Measurements from ENCODE around the gene RC3H1. TPM values are rescaled to one million over a fixed set of nuclear protein-coding genes. Genes with fewer than 3 reads are reported as not detected.

Gene RC3H1
- total and polyA plus RNA-seq, 2 of the 13 experiments (the other 11 are each of a cell fraction or from before 2014, with no cell fraction given), result 11.2 to 19.6 TPM

DNA sequence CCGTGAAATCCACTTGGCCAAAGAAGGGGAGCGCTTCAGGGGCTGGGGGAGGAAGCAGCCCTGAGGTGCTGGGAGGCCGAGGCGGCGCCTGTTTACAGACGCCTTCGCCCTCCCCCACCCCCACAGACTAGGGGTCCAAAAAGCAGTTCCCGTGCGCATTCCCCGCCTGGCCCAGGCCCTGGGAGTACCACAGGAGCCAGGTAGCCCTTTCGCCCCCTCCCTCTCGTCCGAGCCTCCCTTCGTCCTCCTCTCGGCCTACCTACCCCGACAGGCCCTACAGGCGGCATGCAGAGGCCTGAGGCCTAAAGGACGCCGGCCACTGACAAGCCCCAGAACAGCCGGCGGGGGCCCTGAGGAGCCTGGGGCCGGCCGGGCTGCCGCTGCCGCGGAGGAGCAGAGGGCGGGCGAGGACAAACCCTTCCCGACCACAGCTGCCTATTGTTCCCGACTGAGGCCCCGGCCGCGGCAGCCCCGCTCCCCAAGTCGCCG lies 522 bp downstream of the RC3H1 start (continued):
- TF ChIP-seq, protein P1, sequence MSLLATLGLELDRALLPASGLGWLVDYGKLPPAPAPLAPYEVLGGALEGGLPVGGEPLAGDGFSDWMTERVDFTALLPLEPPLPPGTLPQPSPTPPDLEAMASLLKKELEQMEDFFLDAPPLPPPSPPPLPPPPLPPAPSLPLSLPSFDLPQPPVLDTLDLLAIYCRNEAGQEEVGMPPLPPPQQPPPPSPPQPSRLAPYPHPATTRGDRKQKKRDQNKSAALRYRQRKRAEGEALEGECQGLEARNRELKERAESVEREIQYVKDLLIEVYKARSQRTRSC (CRISPR knock-in tag; IDR thresholded peaks at IDR 0.05; ENCODE audit: low read depth), result no peak
- no peak for TF ChIP-seq STAG1 (CRISPR knock-in tag; IDR thresholded peaks at IDR 0.05)
- TF ChIP-seq, protein P2, sequence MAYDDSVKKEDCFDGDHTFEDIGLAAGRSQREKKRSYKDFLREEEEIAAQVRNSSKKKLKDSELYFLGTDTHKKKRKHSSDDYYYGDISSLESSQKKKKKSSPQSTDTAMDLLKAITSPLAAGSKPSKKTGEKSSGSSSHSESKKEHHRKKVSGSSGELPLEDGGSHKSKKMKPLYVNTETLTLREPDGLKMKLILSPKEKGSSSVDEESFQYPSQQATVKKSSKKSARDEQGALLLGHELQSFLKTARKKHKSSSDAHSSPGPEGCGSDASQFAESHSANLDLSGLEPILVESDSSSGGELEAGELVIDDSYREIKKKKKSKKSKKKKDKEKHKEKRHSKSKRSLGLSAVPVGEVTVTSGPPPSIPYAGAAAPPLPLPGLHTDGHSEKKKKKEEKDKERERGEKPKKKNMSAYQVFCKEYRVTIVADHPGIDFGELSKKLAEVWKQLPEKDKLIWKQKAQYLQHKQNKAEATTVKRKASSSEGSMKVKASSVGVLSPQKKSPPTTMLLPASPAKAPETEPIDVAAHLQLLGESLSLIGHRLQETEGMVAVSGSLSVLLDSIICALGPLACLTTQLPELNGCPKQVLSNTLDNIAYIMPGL (CRISPR knock-in tag; IDR thresholded peaks at IDR 0.05; ENCODE audit: borderline replicate concordance in 1 of 2, low read depth in 1 of 2), result peak in 1 of 2 experiments; percentile 83; a peak in 2 of 4 replicates
- TF ChIP-seq ZNF207 (IDR thresholded peaks at IDR 0.05; ENCODE audit: borderline replicate concordance), result no peak
- TF ChIP-seq, protein P3, sequence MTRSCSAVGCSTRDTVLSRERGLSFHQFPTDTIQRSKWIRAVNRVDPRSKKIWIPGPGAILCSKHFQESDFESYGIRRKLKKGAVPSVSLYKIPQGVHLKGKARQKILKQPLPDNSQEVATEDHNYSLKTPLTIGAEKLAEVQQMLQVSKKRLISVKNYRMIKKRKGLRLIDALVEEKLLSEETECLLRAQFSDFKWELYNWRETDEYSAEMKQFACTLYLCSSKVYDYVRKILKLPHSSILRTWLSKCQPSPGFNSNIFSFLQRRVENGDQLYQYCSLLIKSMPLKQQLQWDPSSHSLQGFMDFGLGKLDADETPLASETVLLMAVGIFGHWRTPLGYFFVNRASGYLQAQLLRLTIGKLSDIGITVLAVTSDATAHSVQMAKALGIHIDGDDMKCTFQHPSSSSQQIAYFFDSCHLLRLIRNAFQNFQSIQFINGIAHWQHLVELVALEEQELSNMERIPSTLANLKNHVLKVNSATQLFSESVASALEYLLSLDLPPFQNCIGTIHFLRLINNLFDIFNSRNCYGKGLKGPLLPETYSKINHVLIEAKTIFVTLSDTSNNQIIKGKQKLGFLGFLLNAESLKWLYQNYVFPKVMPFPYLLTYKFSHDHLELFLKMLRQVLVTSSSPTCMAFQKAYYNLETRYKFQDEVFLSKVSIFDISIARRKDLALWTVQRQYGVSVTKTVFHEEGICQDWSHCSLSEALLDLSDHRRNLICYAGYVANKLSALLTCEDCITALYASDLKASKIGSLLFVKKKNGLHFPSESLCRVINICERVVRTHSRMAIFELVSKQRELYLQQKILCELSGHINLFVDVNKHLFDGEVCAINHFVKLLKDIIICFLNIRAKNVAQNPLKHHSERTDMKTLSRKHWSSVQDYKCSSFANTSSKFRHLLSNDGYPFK (CRISPR knock-in tag; IDR thresholded peaks at IDR 0.05; ENCODE audit: borderline replicate concordance), result no peak
- TF ChIP-seq, protein P4, sequence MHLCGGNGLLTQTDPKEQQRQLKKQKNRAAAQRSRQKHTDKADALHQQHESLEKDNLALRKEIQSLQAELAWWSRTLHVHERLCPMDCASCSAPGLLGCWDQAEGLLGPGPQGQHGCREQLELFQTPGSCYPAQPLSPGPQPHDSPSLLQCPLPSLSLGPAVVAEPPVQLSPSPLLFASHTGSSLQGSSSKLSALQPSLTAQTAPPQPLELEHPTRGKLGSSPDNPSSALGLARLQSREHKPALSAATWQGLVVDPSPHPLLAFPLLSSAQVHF (CRISPR knock-in tag; IDR thresholded peaks at IDR 0.05), result no peak
- no peak for TF ChIP-seq PCBP1 (IDR thresholded peaks at IDR 0.05; ENCODE audit: borderline replicate concordance, low read depth, low read length)
- TF ChIP-seq, protein P5, sequence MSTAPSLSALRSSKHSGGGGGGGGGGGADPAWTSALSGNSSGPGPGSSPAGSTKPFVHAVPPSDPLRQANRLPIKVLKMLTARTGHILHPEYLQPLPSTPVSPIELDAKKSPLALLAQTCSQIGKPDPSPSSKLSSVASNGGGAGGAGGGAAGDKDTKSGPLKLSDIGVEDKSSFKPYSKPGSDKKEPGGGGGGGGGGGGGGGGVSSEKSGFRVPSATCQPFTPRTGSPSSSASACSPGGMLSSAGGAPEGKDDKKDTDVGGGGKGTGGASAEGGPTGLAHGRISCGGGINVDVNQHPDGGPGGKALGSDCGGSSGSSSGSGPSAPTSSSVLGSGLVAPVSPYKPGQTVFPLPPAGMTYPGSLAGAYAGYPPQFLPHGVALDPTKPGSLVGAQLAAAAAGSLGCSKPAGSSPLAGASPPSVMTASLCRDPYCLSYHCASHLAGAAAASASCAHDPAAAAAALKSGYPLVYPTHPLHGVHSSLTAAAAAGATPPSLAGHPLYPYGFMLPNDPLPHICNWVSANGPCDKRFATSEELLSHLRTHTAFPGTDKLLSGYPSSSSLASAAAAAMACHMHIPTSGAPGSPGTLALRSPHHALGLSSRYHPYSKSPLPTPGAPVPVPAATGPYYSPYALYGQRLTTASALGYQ (CRISPR knock-in tag; IDR thresholded peaks at IDR 0.05), result no peak
- TF ChIP-seq ZNF674 (CRISPR knock-in tag; IDR thresholded peaks at IDR 0.05; ENCODE audit: low read depth), result no peak
- TF ChIP-seq ARNT2 (CRISPR knock-in tag; IDR thresholded peaks at IDR 0.05; ENCODE audit: low read depth), result no peak
- no peak for TF ChIP-seq TOPORS (CRISPR knock-in tag; IDR thresholded peaks at IDR 0.05)
- TF ChIP-seq ZNF747 (CRISPR knock-in tag; IDR thresholded peaks at IDR 0.05; ENCODE audit: borderline replicate concordance), result no peak
- peak; percentile 42; the same call in 1 of the 2 replicates for TF ChIP-seq TMF1 (CRISPR knock-in tag; IDR thresholded peaks at IDR 0.05; ENCODE audit: low read depth)
- no peak for TF ChIP-seq PHF21A (CRISPR knock-in tag; IDR thresholded peaks at IDR 0.05)
- no peak for TF ChIP-seq KAT2B (IDR thresholded peaks at IDR 0.05; ENCODE audit: borderline replicate concordance, low read depth, low read length)
- TF ChIP-seq ZNF354B (CRISPR knock-in tag; IDR thresholded peaks at IDR 0.05), result no peak
- TF ChIP-seq HOXA3 (CRISPR knock-in tag; IDR thresholded peaks at IDR 0.05), result no peak
- no peak for TF ChIP-seq HMG20A (CRISPR knock-in tag; IDR thresholded peaks at IDR 0.05; ENCODE audit: borderline replicate concordance)
- TF ChIP-seq DR1 (CRISPR knock-in tag; IDR thresholded peaks at IDR 0.05), result no peak
- TF ChIP-seq ZFYVE20 (CRISPR knock-in tag; IDR thresholded peaks at IDR 0.05; ENCODE audit: borderline replicate concordance, low read depth), result peak; percentile 80; the same call in 1 of the 2 replicates
- no peak for TF ChIP-seq TBX2 (CRISPR knock-in tag; IDR thresholded peaks at IDR 0.05; ENCODE audit: borderline replicate concordance)
- TF ChIP-seq IRX3 (CRISPR knock-in tag; IDR thresholded peaks at IDR 0.05; ENCODE audit: borderline replicate concordance, low read depth), result no peak
- TF ChIP-seq ZFX (CRISPR knock-in tag; IDR thresholded peaks at IDR 0.05; ENCODE audit: low read depth), result peak; percentile 96

Data from HepG2 (cell line).